ENCODE data around the gene TNFSF10. TPM values are rescaled to one million over a fixed set of nuclear protein-coding genes. Genes with fewer than 3 reads are reported as not detected.

TNFSF10 gene
- total and polyA plus RNA-seq, 9 of the 15 experiments (the other 6 are each of a cell fraction or from before 2014, with no cell fraction given): 0.07 to 1.3 (median 0.27) TPM; not detected in 1

DNA sequence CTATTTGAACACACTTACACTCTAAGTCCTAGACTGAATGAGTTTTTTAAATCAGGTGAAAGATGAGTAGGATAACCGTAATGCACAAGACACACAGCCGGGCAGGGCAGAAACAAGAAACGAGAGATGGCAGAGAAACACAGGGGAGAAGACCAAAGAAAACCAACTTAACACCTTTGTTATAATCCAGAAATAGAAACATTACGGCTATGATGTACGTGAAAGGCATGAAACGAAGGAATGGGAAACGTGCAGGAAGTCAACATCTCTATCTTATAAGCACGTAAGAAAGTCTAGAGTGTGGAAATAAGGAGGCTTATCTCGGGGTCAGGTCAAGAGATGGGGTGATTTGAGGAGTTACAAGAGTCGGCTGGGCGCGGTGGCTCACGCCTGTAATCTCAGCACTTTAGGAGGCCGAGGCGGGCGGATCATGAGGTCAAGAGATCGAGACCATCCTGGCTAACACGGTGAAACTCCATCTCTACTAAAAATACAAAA is 1.9 kb upstream of the TNFSF10 start:
- WGBS (ENCODE audit: insufficient coverage, low coverage, missing lambda C conversion rate): 51% methylated on average over 18 of the region's 18 CpGs
- no peak for FAIRE-seq
- BruUV-seq (replicated peaks): no TSS peak
- Histone ChIP-seq H3K9ac (ENCODE audit: insufficient read depth in 1 of 2, low read depth in 2 of 2, low read length in 2 of 2) (no peak overlapping the region), H3K4me3 (no peak overlapping the region), H3K27ac (ENCODE audit: extremely low read depth, low read depth, low read length) (no peak overlapping the region), H3K4me2 (ENCODE audit: insufficient read depth, low read length) (no peak overlapping the region), H3K4me1 (replicated peaks in 1 of 2; ENCODE audit: control insufficient read depth in 2 of 2, insufficient read depth in 2 of 2, low read length in 2 of 2) (peaks cover 0 to 3% of the 10 kb centered on the region in 2 experiments; a peak in 3 of 5 replicates), H2AFZ (ENCODE audit: low read depth, low read length) (no peak overlapping the region), H3K9me3 (replicated peaks; ENCODE audit: control insufficient read depth, insufficient read depth, low read depth, low read length) (no peaks in the 10 kb centered on the region), H3K36me3 (ENCODE audit: control insufficient read depth, insufficient read depth, low read length) (no peaks in the 10 kb centered on the region), H3K27me3 (ENCODE audit: control insufficient read depth in 2 of 2, insufficient read depth in 2 of 2, low read length in 2 of 2) (no peaks in the 10 kb centered on the region), H3K9me1 (ENCODE audit: control insufficient read depth, insufficient read depth, low read length) (no peaks in the 10 kb centered on the region), H3K79me2 (ENCODE audit: control insufficient read depth, insufficient read depth, low read length) (no peaks in the 10 kb centered on the region), H4K20me1 (replicated peaks; ENCODE audit: control insufficient read depth, insufficient read depth, low read length) (no peaks in the 10 kb centered on the region)
- ChIA-PET CTCF (ENCODE audit: low intra/inter-chr PET ratio) (no interaction called here), POLR2A (interaction anchor here (1.6 kb wide), 1 partner anchor 8 kb away, joined by 3 read pairs; no protein-coding TSS in a partner anchor)
- no peak for DNase-seq (ENCODE audit: extremely low read depth in 1 of 4, low spot score in 3 of 4)
- no peak for TF ChIP-seq BCOR (IDR thresholded peaks at IDR 0.05)
- TF ChIP-seq ZNF282 (CRISPR knock-in tag; IDR thresholded peaks at IDR 0.05): no peak
- no peak for TF ChIP-seq SNAPC5 (CRISPR knock-in tag; IDR thresholded peaks at IDR 0.05)
- TF ChIP-seq ZNF764 (CRISPR knock-in tag; IDR thresholded peaks at IDR 0.05; ENCODE audit: low read depth): no peak
- TF ChIP-seq SMARCB1 (IDR thresholded peaks at IDR 0.05; ENCODE audit: insufficient read length, low read depth): no peak
- TF ChIP-seq NFRKB (IDR thresholded peaks at IDR 0.05; ENCODE audit: low read depth): no peak
- TF ChIP-seq PYGO2 (tag; IDR thresholded peaks at IDR 0.05): no peak
- no peak for TF ChIP-seq KLF1 (tag; IDR thresholded peaks at IDR 0.05)
- no peak for TF ChIP-seq GTF2E2 (tag; IDR thresholded peaks at IDR 0.05)
- TF ChIP-seq LEF1 (IDR thresholded peaks at IDR 0.05): no peak
- no peak for TF ChIP-seq ZNF124 (CRISPR knock-in tag; IDR thresholded peaks at IDR 0.05)
- TF ChIP-seq NCOR1 (IDR thresholded peaks at IDR 0.05): no peak
- TF ChIP-seq FOXA3 (CRISPR knock-in tag; conservative IDR thresholded peaks at IDR 0.05 in 1 of 2, IDR thresholded peaks at IDR 0.05 in 1 of 2): no peak
- TF ChIP-seq ZNF175 (CRISPR knock-in tag; IDR thresholded peaks at IDR 0.05; ENCODE audit: low read depth): no peak
- intact Hi-C loops (cut with micrococcal nuclease): no loop called here
- in situ Hi-C loops (cut with MboI): no loop called here
- ATAC-seq: no peak

Measured in K562 (cell line).